Measurements from ENCODE around the gene B4GALNT2. TPM values are rescaled to one million over a fixed set of nuclear protein-coding genes. Genes with fewer than 3 reads are reported as not detected.
"Not testable (repeated sequence)": the region's sequence is repeated elsewhere in the genome, so short reads cannot be mapped to it uniquely, and the experiment has no call there.

B4GALNT2 gene
- total RNA-seq, 2 experiments from 2014 or later = 0.06 to 0.16 TPM

GRCh38 chr17:49101054-49101534 is 31.5 kb upstream of the B4GALNT2 start:
- TF ChIP-seq, protein P1, sequence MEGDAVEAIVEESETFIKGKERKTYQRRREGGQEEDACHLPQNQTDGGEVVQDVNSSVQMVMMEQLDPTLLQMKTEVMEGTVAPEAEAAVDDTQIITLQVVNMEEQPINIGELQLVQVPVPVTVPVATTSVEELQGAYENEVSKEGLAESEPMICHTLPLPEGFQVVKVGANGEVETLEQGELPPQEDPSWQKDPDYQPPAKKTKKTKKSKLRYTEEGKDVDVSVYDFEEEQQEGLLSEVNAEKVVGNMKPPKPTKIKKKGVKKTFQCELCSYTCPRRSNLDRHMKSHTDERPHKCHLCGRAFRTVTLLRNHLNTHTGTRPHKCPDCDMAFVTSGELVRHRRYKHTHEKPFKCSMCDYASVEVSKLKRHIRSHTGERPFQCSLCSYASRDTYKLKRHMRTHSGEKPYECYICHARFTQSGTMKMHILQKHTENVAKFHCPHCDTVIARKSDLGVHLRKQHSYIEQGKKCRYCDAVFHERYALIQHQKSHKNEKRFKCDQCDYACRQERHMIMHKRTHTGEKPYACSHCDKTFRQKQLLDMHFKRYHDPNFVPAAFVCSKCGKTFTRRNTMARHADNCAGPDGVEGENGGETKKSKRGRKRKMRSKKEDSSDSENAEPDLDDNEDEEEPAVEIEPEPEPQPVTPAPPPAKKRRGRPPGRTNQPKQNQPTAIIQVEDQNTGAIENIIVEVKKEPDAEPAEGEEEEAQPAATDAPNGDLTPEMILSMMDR (IDR thresholded peaks at IDR 0.05) = no peak
- H3K9me3 Mint-ChIP-seq = no peaks in the 10 kb centered on the region
- Histone ChIP-seq H3K4me1 (ENCODE audit: insufficient read depth, low read length) (no peaks in the 10 kb centered on the region), H3K9me3 (ENCODE audit: control insufficient read depth in 1 of 2, insufficient read depth in 1 of 2, low read length in 2 of 2) (no peaks in the 10 kb centered on the region), H3K27ac (ENCODE audit: low read depth in 1 of 2, low read length in 2 of 2) (no peak overlapping the region), H3K27me3 (ENCODE audit: control insufficient read depth in 1 of 2, insufficient read depth in 2 of 2, low read length in 2 of 2) (no peaks in the 10 kb centered on the region), H3K4me3 (ENCODE audit: low read length) (no peak overlapping the region), H3K36me3 (ENCODE audit: insufficient read depth, low read length) (no peaks in the 10 kb centered on the region)
- no peak for DNase-seq
- no peak overlapping the region for H3K27ac Mint-ChIP-seq
- H3K4me3 Mint-ChIP-seq = no peak overlapping the region
- H3K27me3 Mint-ChIP-seq = peaks cover 17% of the 10 kb centered on the region
- ChIA-PET POLR2A (no interaction called here), CTCF (no interaction called here)
- H3K4me1 Mint-ChIP-seq (ENCODE audit: low read depth) = no peaks in the 10 kb centered on the region
- no peaks in the 10 kb centered on the region for H3K36me3 Mint-ChIP-seq (ENCODE audit: low read depth)
- no peak for ATAC-seq (ENCODE audit: poor library complexity)
- intact Hi-C loops (cut with DNase I, micrococcal nuclease) = no loop called here

GRCh38 chr17:49103360-49103759 is 29.2 kb upstream of the B4GALNT2 start:
- POLR2A ChIA-PET; H3K27ac Mint-ChIP-seq; H3K4me1 ChIP-seq (ENCODE audit: insufficient read depth, low read length); H3K4me1 Mint-ChIP-seq (ENCODE audit: low read depth); ATAC-seq (ENCODE audit: poor library complexity); H3K4me3 Mint-ChIP-seq; DNase-seq; H3K27me3 ChIP-seq (ENCODE audit: control insufficient read depth in 1 of 2, insufficient read depth in 2 of 2, low read length in 2 of 2); intact Hi-C loops (cut with DNase I, micrococcal nuclease); H3K9me3 ChIP-seq (ENCODE audit: control insufficient read depth in 1 of 2, insufficient read depth in 1 of 2, low read length in 2 of 2); H3K36me3 ChIP-seq (ENCODE audit: insufficient read depth, low read length); H3K36me3 Mint-ChIP-seq (ENCODE audit: low read depth); H3K9me3 Mint-ChIP-seq; H3K4me3 ChIP-seq (ENCODE audit: low read length); H3K27ac ChIP-seq (ENCODE audit: low read depth in 1 of 2, low read length in 2 of 2): not testable (repeated sequence)
- H3K27me3 Mint-ChIP-seq = peaks cover 17% of the 10 kb centered on the region
- CTCF ChIA-PET = interaction anchor here (1.6 kb wide), 1 partner anchor 71 kb away, joined by 3 read pairs; no protein-coding TSS in a partner anchor

DNA sequence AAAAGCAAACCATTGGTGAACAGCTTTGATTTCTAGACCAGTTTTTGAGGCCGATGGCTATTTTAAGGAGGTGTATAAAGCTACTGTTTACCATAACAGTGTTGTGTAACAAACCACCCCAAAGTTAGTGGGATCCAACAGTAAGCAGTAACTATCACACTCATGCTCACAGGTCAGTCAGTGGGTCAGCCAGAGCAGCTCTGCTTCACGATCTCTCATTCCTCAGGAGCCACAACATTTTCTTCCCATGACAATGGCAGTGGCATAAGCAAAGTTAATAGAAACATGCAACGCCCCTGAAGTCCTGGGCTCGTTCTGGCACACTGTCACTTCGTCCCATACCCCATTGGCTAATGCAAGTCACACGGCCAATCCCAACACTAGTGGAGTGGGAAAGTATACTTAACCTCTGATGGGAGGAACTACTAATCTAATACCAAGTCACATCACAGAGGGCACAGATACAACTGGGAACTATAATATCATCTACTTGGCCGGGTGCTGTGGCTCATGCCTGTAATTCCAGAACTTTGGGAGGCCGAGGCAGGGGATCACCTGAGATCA is 28.0 kb upstream of the B4GALNT2 start:
- ChIA-PET CTCF (interaction anchor here (1.6 kb wide), 1 partner anchor 72 kb away, joined by 3 read pairs; no protein-coding TSS in a partner anchor), POLR2A (no interaction called here)
- TF ChIP-seq, protein P1 (IDR thresholded peaks at IDR 0.05) = no peak
- Histone ChIP-seq H3K27me3 (ENCODE audit: control insufficient read depth in 1 of 2, insufficient read depth in 2 of 2, low read length in 2 of 2) (no peaks in the 10 kb centered on the region), H3K9me3 (ENCODE audit: control insufficient read depth in 1 of 2, insufficient read depth in 1 of 2, low read length in 2 of 2) (no peaks in the 10 kb centered on the region), H3K27ac (ENCODE audit: low read depth in 1 of 2, low read length in 2 of 2) (no peak overlapping the region), H3K36me3 (ENCODE audit: insufficient read depth, low read length) (no peaks in the 10 kb centered on the region), H3K4me1 (ENCODE audit: insufficient read depth, low read length) (no peaks in the 10 kb centered on the region), H3K4me3 (ENCODE audit: low read length) (no peak overlapping the region)
- Mint-ChIP-seq H3K4me1 (ENCODE audit: low read depth) (peaks cover 3% of the 10 kb centered on the region), H3K9me3 (no peaks in the 10 kb centered on the region), H3K4me3 (no peak overlapping the region), H3K27me3 (peaks cover 17% of the 10 kb centered on the region), H3K27ac (no peak overlapping the region), H3K36me3 (ENCODE audit: low read depth) (no peaks in the 10 kb centered on the region)
- intact Hi-C loops (cut with DNase I, micrococcal nuclease) = no loop called here
- no peak for DNase-seq
- no peak for ATAC-seq (ENCODE audit: poor library complexity)

Measured in CD4-positive, alpha-beta T cell (primary cell).